GM23248 (cell line): ENCODE data around the gene DNAH11.

ENCODE experiments used
- EZH2 ChIP-seq: fragments of 200-600 bp; sonication (generic); IDR thresholded peaks from 2 replicates; pipeline ENCODE4 v1.6.1; 2018; ENCODE audit warnings: antibody characterized with exemption, mild to moderate bottlenecking; ENCODE audit not compliant: insufficient read depth, poor library complexity, severe bottlenecking
- EZH2phosphoT487 ChIP-seq: fragments of 200-600 bp; sonication (generic); IDR thresholded peaks from 2 replicates; pipeline ENCODE4 v1.6.1; 2018; ENCODE audit warnings: antibody characterized with exemption, moderate library complexity, mild to moderate bottlenecking, low read depth; ENCODE audit not compliant: insufficient read depth

DNA sequence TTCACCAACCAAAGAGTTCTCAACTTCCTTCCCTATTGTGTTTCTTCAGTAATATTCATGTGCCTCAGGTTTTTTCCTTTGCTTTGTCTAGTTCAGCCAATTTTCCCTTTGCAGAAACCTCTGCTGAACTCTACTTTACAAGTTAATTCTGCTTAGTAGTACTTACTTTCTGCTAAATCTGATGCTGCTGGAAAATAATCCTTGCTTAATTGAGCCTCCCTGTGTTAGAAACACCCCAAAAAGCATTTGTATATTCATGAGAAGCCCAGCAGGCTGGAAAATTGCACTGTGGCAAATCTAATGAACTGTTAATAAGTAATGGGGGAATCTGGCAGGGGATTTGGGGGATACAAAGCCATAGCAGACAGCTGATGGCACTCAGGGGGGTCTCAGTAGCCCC is 324.4 kb downstream of the DNAH11 start:
- TF ChIP-seq EZH2 = no peak
- no peak for TF ChIP-seq EZH2phosphoT487
